Measurements from ENCODE around the gene DRD3.

Gene DRD3

DNA sequence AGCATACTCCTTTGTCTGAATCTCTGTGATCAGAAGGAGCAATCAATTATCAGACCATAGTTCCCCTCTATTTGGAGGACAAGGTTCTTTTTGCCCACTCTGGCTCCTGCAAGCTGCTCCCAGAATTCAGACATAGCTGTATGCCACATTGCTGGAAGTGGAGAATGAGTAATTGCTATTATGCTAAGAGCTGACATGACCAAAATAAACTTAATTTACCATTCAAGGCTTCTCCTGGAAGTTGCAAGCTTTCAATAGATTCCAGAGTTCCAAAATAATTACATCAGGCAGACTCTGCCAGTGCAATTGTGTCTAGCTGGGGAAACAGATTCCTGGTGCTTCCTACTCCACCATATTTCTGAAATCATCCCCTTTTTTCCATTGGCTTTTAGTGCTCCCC is 7.6 kb upstream of the DRD3 start:
- no peak for DNase-seq (ENCODE audit: low read depth in 3 of 3, low spot score in 1 of 3)

- DNase-seq (ENCODE audit: low read depth in 3 of 3, low spot score in 1 of 3), result no peak
Measured at GRCh38 chr3:114179575-114179974, 723 bp upstream of the DRD3 start.

DNA sequence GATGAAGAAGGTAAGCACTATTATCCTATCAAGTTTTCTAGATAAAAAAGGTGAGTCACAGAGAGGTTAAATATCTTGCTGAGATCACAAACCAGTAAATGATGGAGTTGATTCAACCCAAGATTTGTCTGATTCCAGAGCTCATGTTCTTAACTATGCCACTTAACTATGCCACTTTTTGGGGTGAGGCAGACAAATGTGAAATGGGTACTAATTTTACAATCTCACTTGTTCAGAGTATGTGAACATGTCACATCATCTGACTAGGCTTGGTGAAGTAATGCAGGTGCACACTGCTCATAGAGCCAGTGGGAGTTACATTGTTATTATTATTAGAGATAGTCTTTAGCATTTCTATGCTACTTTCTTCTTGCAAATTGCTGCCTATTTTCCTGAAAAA is 2.0 kb downstream of the DRD3 start:
- DNase-seq (ENCODE audit: low read depth in 3 of 3, low spot score in 1 of 3), result no peak

- DNase-seq (ENCODE audit: low read depth in 3 of 3, low spot score in 1 of 3), result no peak
Measured at GRCh38 chr3:114176487-114176886, 2.4 kb downstream of the DRD3 start.

DNA sequence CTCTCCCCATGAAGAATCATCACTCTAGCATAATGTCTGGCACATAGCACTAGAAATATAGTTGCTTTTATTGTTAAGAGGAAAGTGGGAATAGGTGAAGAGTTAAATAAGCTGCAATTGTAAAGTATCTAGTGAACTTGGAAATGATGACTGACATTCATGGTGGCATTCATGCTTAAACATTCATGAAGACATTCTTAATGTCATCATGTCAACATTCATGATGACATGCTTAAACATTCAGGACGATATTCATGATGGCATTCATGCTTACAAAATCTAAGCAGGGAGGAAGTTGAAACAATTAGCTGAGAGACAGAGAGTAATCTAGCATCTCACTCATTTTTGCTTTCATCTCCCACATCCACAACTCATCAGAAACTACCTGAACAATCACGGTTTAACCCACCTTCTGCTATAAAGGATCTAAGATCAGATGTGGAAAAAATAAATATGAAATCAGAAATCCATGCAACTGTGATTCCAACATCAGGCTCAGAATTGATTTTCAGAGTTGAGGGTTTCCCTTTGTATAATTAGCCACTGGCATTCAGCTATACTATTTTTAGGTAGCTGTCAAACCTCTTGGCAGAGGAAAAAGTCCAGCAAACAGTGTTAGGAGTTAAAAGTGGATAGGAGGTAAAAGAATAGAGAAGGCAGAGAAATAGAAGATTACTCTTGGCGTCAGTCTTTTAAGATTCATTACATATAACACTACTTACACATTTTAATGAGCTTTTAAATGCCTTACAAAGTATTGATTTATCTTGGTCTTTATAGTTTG is 3.5 kb downstream of the DRD3 start:
- DNase-seq (ENCODE audit: low read depth in 3 of 3, low spot score in 1 of 3), result no peak

DNA sequence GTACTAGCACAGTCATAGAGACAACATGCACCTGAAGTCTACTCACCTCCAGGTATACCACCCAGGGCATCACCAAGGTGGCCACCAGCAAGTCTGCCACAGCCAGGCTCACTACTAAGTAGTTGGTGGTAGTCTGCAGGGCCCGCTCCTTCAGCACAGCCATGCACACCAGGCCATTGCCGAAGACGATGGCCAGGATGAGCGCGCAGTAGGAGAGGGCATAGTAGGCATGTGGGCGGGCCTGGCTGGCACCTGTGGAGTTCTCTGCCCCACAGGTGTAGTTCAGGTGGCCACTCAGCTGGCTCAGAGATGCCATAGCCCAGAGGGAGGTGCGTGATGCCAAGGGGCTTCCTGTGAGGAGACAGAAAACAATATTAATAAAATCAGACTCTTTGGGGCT is 7.2 kb downstream of the DRD3 start:
- no peak for DNase-seq (ENCODE audit: low read depth in 3 of 3, low spot score in 1 of 3)

DNA sequence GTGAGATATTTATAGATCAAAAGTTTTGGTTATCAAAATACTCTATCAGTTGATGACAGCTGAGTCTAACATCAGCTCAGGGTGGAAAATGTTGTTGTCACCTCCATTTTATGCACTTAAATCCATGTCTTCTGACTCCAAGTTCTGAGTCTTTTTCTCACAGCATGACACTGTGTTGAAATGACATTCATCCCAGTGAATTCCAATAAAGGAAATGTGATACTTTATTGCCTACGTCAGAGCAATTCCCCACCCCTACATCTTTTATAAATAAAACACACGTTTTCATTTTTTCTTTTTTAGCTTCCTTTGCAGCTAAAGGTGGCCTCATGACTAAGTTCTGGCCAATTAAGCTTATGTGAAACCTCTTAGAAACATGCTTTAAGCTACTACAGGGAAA is 10.7 kb downstream of the DRD3 start:
- no peak for DNase-seq (ENCODE audit: low read depth in 3 of 3, low spot score in 1 of 3)

- DNase-seq (ENCODE audit: low read depth in 3 of 3, low spot score in 1 of 3), result no peak
Measured at GRCh38 chr3:114157321-114157720, 21.5 kb downstream of the DRD3 start.

- no peak for DNase-seq (ENCODE audit: low read depth in 3 of 3, low spot score in 1 of 3)
Measured at GRCh38 chr3:114155370-114155821, 23.5 kb downstream of the DRD3 start.

GRCh38 chr3:114154321-114154821 is 24.5 kb downstream of the DRD3 start:
- DNase-seq (ENCODE audit: low read depth in 3 of 3, low spot score in 1 of 3), result no peak

DNA sequence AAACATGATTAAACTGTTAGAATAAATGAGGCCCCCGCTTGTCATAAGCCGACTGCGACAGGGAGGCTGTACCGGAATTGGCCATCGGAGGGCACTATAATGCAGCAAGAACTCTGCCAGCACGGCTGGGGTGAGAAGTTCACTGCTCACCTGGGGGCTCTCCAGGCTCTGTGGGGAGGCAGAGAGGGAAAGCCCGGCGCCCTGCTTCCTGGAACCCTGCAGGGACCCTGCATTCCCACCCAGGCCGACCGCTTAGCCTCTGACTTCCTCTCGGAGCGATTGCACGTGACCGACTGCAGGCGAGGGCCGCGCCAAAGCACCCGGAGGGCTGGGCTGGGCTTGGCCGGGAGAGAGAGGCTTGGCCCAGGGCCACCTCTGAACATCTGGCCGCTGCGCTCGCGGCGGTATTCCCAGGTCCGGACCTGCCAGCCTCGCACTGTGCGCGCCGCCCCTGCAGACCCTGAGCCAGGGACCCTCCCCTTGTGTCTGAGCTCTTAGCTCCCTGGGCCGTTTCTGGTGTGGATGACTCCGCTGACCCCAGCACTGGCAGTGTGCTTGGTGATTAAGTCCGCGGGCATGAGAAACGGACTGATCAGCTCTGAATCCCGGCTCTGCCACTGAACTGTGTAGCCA is 26.2 kb downstream of the DRD3 start:
- DNase-seq (ENCODE audit: low read depth in 3 of 3, low spot score in 1 of 3), result peak; percentile 51 to 79 (median 64)

DNA sequence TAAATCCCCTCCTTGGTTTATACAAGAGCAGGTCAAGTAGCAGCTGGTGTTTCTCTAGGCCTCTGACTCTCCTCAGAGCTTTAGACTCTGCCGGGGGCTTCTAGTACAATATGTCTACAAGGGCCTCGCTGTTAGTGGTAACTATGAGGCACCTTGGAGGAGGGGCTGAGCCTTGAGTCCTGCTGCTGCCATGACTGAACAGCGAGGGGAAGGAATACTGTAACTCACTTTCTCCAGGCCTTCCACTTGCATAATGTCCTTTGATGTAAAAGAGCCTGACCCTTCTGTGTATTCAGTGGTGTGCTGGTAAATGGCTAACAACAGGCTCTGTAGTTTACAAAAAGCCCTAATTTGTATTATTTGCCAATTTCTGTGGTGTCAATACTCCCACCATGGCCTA is 27.8 kb downstream of the DRD3 start:
- no peak for DNase-seq (ENCODE audit: low read depth in 3 of 3, low spot score in 1 of 3)

GRCh38 chr3:114147251-114147650 is 31.6 kb downstream of the DRD3 start:
- no peak for DNase-seq (ENCODE audit: low read depth in 3 of 3, low spot score in 1 of 3)

GRCh38 chr3:114144909-114145688 is 33.8 kb downstream of the DRD3 start:
- no peak for DNase-seq (ENCODE audit: low read depth in 3 of 3, low spot score in 1 of 3)

- no peak for DNase-seq (ENCODE audit: low read depth in 3 of 3, low spot score in 1 of 3)
Measured at GRCh38 chr3:114143817-114144216, 35.0 kb downstream of the DRD3 start.

DNA sequence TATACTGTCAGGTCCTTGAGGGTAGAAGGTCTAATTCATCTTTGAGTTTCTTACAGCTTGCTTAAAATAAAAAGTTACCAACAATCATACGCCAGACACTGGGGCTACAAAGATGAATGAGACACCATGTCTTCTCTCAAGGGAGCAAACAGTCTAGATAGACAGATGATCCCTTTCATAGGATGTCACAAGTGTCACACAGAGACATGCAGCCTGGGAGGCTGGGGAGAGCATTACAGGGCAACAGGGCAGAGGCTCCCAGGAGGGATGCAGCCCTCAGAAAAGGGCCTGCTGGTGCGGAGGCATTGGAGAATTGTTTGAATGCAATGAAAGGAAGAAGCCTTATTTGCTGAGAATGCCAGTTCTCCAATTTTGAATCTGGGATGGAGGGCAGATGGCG is 39.0 kb downstream of the DRD3 start:
- DNase-seq (ENCODE audit: low read depth in 3 of 3, low spot score in 1 of 3), result no peak

DNA sequence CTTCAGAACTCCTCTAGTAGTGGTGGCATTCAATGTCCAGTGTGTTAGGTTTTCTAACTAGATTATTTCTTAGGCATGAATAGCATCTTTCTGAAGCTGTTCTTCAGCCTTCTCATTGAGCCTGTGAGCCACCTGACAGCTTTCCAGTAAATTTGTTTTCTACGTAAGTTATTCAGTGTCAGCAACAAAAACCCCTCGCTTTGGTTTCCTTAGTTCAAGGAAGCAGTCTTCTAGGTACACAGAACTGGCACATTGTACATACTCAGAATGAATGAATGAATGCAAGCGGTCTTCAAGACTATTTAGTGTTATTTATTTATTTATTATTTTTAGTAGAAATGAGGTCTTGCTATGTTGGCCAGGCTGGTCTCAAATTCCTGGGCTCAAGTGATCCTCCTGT is 44.9 kb downstream of the DRD3 start:
- DNase-seq (ENCODE audit: low read depth in 3 of 3, low spot score in 1 of 3), result no peak

GRCh38 chr3:114132500-114132899 is 46.4 kb downstream of the DRD3 start:
- no peak for DNase-seq (ENCODE audit: low read depth in 3 of 3, low spot score in 1 of 3)

- no peak for DNase-seq (ENCODE audit: low read depth in 3 of 3, low spot score in 1 of 3)
Measured at GRCh38 chr3:114128826-114129225, 50.0 kb downstream of the DRD3 start.

- DNase-seq (ENCODE audit: low read depth in 3 of 3, low spot score in 1 of 3), result no peak
Measured at GRCh38 chr3:114128231-114128630, 50.6 kb downstream of the DRD3 start.

DNA sequence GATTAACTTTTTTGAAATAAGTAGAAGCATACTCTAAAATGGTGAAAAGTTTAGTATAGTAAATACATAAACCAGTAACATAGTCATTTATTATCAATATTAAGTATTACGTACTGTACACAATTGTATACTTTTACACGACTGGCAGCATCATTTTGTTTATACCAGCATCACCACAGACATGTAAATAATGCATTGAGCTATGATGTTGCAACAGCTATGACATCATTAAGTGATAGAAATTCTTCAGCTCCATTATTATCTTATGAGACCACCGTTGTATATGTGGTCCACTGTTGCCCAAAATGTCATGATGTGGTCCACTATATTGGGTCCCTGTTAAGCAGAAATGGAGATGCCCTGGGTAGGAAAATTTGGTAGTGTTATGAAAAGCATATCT is 51.3 kb downstream of the DRD3 start:
- DNase-seq (ENCODE audit: low read depth in 3 of 3, low spot score in 1 of 3), result no peak

GRCh38 chr3:114126461-114126860 is 52.4 kb downstream of the DRD3 start:
- DNase-seq (ENCODE audit: low read depth in 3 of 3, low spot score in 1 of 3), result no peak
